GM10248 (cell line): ENCODE results near the gene RPAP2.

Experiments
- CTCF ChIA-PET: fragments of 300-600 bp; sonication (Branson Sonifier 250); formaldehyde crosslinking; extraction: SDS; loops from one replicate; lab custom pipeline; 2021; ENCODE audit warnings: antibody characterized with exemption; lab: Yijun Ruan, JAX
- POLR2A ChIA-PET: fragments of 350-650 bp; sonication (Branson Sonifier 250); formaldehyde crosslinking; extraction: SDS; loops from one replicate; lab custom pipeline; 2020; ENCODE audit warnings: antibody characterized with exemption; lab: Yijun Ruan, JAX
- DNase-seq: peaks from one replicate; pipeline ENCODE4 v3.0.0; 2012; ENCODE audit errors: extremely low spot score
- TF ChIP-seq, protein P1 (sequence below): IDR thresholded peaks from 2 replicates; pipeline ENCODE4 v1.5.1; 2012; ENCODE audit warnings: mild to moderate bottlenecking, low read depth; ENCODE audit errors: extremely low read depth, missing control alignments, control extremely low read depth

Gene RPAP2

DNA sequence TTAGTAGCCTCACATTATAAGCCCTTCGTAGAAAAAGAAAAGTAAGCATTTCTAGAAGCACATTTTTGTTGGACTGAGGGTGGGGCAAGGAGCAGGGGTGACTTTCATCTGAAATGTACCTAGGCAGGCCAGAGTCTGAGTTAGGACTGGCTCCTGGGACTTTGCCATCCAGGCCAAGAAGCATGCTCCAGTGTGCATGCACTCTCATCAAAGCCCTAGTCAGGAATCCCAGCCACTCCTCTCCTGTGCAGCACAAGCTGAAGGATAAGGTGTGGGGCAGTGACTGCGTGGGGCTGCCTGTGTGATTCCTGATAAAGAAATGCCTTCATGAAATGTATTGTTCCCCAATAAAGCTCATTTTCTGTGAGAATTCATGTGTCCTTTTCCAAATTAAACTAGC lies 99.7 kb downstream of the RPAP2 start:
- no peak for DNase-seq
- ChIA-PET POLR2A (interaction anchor here (0.6 kb wide), 1 partner anchor 11 kb away, joined by 3 read pairs; no protein-coding TSS in a partner anchor), CTCF (interaction anchor here (1.2 kb wide), 1 partner anchor 12 kb away, joined by 3 read pairs; no protein-coding TSS in a partner anchor)
- TF ChIP-seq, protein P1, sequence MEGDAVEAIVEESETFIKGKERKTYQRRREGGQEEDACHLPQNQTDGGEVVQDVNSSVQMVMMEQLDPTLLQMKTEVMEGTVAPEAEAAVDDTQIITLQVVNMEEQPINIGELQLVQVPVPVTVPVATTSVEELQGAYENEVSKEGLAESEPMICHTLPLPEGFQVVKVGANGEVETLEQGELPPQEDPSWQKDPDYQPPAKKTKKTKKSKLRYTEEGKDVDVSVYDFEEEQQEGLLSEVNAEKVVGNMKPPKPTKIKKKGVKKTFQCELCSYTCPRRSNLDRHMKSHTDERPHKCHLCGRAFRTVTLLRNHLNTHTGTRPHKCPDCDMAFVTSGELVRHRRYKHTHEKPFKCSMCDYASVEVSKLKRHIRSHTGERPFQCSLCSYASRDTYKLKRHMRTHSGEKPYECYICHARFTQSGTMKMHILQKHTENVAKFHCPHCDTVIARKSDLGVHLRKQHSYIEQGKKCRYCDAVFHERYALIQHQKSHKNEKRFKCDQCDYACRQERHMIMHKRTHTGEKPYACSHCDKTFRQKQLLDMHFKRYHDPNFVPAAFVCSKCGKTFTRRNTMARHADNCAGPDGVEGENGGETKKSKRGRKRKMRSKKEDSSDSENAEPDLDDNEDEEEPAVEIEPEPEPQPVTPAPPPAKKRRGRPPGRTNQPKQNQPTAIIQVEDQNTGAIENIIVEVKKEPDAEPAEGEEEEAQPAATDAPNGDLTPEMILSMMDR, result no peak

DNA sequence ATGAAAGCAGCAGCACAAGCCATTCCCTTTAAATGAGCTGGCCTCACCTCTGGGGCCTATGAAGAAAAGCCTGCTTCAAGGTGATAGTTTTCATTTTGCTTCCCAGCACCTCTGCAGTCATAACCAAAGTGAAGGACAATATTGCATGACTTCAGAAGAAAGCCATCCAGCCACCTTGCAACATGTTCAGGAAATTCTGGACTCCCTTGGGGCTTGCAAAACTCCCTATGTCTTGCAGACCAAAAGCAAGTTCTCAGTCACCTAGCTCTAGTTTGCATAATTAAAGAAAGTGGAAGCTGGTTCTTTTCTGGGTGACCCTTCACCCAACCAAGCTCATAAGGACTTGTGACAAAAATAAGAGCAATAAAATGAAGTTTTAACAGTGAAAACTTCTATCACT lies 100.2 kb downstream of the RPAP2 start:
- TF ChIP-seq, protein P1, result no peak
- POLR2A ChIA-PET, result interaction anchor here (0.6 kb wide), 1 partner anchor 10 kb away, joined by 3 read pairs; no protein-coding TSS in a partner anchor
- CTCF ChIA-PET, result interaction anchor here (1.2 kb wide), 1 partner anchor 11 kb away, joined by 3 read pairs; no protein-coding TSS in a partner anchor
- peak; percentile 42 for DNase-seq

DNA sequence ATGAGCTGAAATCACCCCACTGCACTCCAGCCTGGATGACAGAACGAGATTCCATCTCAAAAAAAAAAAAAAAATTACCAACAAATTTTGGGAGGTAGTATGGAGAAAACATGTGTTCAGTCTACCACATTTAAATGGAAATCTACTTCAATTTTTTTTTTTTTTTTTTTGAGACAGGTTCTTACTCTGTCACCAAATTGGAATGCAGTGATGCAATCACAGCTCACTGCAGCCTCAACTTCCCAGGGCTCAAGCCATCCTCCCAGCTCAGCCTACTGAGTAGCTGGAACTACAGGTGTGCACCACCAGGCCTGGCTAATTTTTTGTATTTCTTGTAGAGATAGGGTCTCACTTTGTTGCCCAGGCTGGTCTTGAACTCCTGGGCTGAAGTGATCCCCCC lies 105.8 kb downstream of the RPAP2 start:
- CTCF ChIA-PET, result no interaction called here
- POLR2A ChIA-PET, result no interaction called here
- TF ChIP-seq, protein P1, result no peak
- DNase-seq, result no peak

DNA sequence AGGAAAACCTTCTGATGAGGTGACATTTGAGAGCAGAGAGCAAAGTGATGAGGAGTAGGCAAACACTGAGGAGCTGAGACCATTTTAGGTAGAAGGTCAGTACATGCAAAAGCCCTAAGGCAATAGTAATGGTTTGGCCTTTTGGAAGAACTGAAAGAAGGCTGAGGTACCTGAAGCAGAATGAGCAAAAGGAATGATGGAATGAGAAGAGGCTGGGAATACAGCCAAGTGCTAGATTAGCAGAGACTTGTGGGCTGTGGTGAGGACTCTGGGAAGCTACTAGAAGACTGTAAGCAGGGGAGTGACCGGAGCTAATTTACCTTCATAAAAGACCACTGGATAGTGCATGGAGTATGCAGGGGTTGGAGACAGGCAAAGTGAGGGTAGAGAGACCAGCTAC lies 110.0 kb downstream of the RPAP2 start:
- DNase-seq, result no peak
- POLR2A ChIA-PET, result interaction anchor here (1.0 kb wide), 1 partner anchor 10 kb away, joined by 3 read pairs; no protein-coding TSS in a partner anchor
- TF ChIP-seq, protein P1, result no peak
- CTCF ChIA-PET, result interaction anchor here (0.7 to 1.5 kb wide), 3 partner anchors 29 to 1244 kb away, joined by 3 to 4 read pairs (median 3); no protein-coding TSS in a partner anchor

DNA sequence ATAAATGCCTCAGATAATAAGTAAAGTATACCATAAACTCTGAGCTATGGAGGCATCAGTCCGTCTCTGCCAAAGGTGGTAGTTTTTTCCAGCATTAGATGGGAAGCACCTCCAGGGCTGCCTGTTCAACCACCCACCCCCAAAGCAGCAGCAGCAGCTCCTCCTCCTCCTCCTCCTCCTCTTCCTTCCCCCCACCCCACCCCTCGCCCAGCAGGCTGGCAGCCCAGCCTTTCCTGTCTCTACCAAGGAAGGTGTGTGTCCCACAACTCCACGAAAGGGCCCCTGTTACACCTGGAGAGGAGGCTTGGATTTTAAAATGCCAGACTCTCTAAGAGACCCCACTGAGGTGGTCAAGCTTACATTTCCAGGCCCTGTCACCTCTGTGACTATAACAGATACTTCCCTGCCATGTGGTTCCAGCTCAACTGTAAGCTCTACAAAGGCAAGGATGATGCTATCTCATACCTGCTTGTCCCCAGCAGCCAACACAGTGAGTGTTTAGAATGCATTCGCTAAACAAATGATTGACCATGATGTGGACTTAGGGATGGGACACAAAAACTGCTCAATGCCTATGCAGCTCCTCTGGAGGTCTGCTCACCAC lies 111.2 kb downstream of the RPAP2 start:
- DNase-seq, result no peak
- TF ChIP-seq, protein P1, result no peak
- POLR2A ChIA-PET, result no interaction called here
- CTCF ChIA-PET, result interaction anchor here (1.1 to 1.8 kb wide), 7 partner anchors 9 to 1246 kb away, joined by 3 to 6 read pairs (median 3); no protein-coding TSS in a partner anchor

DNA sequence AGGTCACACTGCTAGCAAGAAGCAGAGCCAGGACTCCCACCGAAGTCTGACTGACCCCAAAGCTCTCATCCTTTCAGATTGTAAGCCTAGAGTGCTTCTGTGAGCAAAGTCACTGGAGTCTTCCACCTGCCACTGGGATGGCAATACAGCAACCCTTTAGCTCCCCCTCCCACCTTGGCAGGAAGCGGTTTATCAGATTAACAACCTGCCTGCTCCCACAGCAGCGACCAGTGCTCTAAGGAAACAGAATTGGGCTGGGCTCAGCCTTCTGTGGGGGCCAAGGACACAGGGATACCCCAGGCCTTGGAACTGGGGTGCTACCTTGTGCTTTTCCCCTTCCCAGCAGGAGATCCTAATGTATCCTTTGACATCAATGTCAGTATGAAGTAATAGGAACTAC lies 111.8 kb downstream of the RPAP2 start:
- TF ChIP-seq, protein P1, result no peak
- no peak for DNase-seq
- POLR2A ChIA-PET, result no interaction called here
- CTCF ChIA-PET, result interaction anchor here (1.1 to 1.8 kb wide), 5 partner anchors 10 to 27 kb away, joined by 3 to 6 read pairs (median 3); no protein-coding TSS in a partner anchor
